ENCODE measurements around the gene GALNT1. TPM values are rescaled to one million over a fixed set of nuclear protein-coding genes. Genes with fewer than 3 reads are reported as not detected.

The GALNT1 gene
- total and polyA plus RNA-seq, 9 of the 15 experiments (the other 6 are each of a cell fraction or from before 2014, with no cell fraction given) = 14.4 to 54.1 (median 36.6) TPM

GRCh38 chr18:35603528-35603927 lies 22.0 kb downstream of the GALNT1 start:
- Histone ChIP-seq H3K27ac (ENCODE audit: extremely low read depth, low read depth, low read length) (no peak overlapping the region), H3K27me3 (ENCODE audit: control insufficient read depth in 2 of 2, insufficient read depth in 2 of 2, low read length in 2 of 2) (no peaks in the 10 kb centered on the region), H3K9me3 (replicated peaks; ENCODE audit: control insufficient read depth, insufficient read depth, low read depth, low read length) (peaks cover 10% of the 10 kb centered on the region; the same call in 1 of the 2 replicates), H3K36me3 (ENCODE audit: control insufficient read depth, insufficient read depth, low read length) (no peaks in the 10 kb centered on the region), H3K9me1 (ENCODE audit: control insufficient read depth, insufficient read depth, low read length) (no peaks in the 10 kb centered on the region), H3K4me1 (replicated peaks in 1 of 2; ENCODE audit: control insufficient read depth in 2 of 2, insufficient read depth in 2 of 2, low read length in 2 of 2) (no peaks in the 10 kb centered on the region), H3K4me3 (no peak overlapping the region), H4K20me1 (replicated peaks; ENCODE audit: control insufficient read depth, insufficient read depth, low read length) (no peaks in the 10 kb centered on the region), H3K9ac (ENCODE audit: insufficient read depth in 1 of 2, low read depth in 2 of 2, low read length in 2 of 2) (no peak overlapping the region), H2AFZ (ENCODE audit: low read depth, low read length) (no peak overlapping the region), H3K4me2 (ENCODE audit: insufficient read depth, low read length) (no peak overlapping the region), H3K79me2 (ENCODE audit: control insufficient read depth, insufficient read depth, low read length) (0 out of 3 replicates have a peak, but pooled peaks cover 4% of the 10 kb centered on the region)
- CTCF ChIA-PET (ENCODE audit: low intra/inter-chr PET ratio) = no interaction called here
- 17% methylated on average over 3 of the region's 3 CpGs for WGBS (ENCODE audit: insufficient coverage, low coverage, missing lambda C conversion rate)
- in situ Hi-C loops (cut with MboI) (no loop called here), intact Hi-C loops (cut with micrococcal nuclease) (no loop called here)
- DNase-seq (ENCODE audit: extremely low read depth in 1 of 4, low spot score in 3 of 4) (no peak), ATAC-seq (no peak), FAIRE-seq (no peak)
- POLR2A ChIA-PET = no interaction called here
- BruUV-seq (replicated peaks) = no TSS peak
- no peak for TF ChIP-seq ARID1B (IDR thresholded peaks at IDR 0.05)
- TF ChIP-seq, protein P1, sequence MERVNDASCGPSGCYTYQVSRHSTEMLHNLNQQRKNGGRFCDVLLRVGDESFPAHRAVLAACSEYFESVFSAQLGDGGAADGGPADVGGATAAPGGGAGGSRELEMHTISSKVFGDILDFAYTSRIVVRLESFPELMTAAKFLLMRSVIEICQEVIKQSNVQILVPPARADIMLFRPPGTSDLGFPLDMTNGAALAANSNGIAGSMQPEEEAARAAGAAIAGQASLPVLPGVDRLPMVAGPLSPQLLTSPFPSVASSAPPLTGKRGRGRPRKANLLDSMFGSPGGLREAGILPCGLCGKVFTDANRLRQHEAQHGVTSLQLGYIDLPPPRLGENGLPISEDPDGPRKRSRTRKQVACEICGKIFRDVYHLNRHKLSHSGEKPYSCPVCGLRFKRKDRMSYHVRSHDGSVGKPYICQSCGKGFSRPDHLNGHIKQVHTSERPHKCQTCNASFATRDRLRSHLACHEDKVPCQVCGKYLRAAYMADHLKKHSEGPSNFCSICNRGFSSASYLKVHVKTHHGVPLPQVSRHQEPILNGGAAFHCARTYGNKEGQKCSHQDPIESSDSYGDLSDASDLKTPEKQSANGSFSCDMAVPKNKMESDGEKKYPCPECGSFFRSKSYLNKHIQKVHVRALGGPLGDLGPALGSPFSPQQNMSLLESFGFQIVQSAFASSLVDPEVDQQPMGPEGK (CRISPR knock-in tag; IDR thresholded peaks at IDR 0.05; ENCODE audit: borderline replicate concordance) = no peak
- TF ChIP-seq MCM2 (IDR thresholded peaks at IDR 0.05; ENCODE audit: low read depth) = no peak
- TF ChIP-seq, protein P2, sequence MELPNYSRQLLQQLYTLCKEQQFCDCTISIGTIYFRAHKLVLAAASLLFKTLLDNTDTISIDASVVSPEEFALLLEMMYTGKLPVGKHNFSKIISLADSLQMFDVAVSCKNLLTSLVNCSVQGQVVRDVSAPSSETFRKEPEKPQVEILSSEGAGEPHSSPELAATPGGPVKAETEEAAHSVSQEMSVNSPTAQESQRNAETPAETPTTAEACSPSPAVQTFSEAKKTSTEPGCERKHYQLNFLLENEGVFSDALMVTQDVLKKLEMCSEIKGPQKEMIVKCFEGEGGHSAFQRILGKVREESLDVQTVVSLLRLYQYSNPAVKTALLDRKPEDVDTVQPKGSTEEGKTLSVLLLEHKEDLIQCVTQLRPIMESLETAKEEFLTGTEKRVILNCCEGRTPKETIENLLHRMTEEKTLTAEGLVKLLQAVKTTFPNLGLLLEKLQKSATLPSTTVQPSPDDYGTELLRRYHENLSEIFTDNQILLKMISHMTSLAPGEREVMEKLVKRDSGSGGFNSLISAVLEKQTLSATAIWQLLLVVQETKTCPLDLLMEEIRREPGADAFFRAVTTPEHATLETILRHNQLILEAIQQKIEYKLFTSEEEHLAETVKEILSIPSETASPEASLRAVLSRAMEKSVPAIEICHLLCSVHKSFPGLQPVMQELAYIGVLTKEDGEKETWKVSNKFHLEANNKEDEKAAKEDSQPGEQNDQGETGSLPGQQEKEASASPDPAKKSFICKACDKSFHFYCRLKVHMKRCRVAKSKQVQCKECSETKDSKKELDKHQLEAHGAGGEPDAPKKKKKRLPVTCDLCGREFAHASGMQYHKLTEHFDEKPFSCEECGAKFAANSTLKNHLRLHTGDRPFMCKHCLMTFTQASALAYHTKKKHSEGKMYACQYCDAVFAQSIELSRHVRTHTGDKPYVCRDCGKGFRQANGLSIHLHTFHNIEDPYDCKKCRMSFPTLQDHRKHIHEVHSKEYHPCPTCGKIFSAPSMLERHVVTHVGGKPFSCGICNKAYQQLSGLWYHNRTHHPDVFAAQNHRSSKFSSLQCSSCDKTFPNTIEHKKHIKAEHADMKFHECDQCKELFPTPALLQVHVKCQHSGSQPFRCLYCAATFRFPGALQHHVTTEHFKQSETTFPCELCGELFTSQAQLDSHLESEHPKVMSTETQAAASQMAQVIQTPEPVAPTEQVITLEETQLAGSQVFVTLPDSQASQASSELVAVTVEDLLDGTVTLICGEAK (IDR thresholded peaks at IDR 0.05) = no peak
- TF ChIP-seq, protein P2 (CRISPR knock-in tag; IDR thresholded peaks at IDR 0.05) = no peak
- no peak for TF ChIP-seq FIP1L1 (IDR thresholded peaks at IDR 0.05; ENCODE audit: low read depth, low read length, poor library complexity, severe bottlenecking)
- no peak for TF ChIP-seq PTBP1 (IDR thresholded peaks at IDR 0.05; ENCODE audit: low read depth, low read length)
- no peak for TF ChIP-seq ZNF444 (CRISPR knock-in tag; IDR thresholded peaks at IDR 0.05)

Data from K562 (cell line).